H9 (cell line): Measurements from ENCODE around the gene B4GALT3. TPM values are rescaled to one million over a fixed set of nuclear protein-coding genes. Genes with fewer than 3 reads are reported as not detected.

Source experiments
- DNase-seq: peaks from one replicate; pipeline ENCODE4 v3.0.0-alpha.2; 2017
- H2AFZ ChIP-seq: one replicate; pipeline ENCODE4 v1.6.1; 2013; ENCODE audit warnings: mild to moderate bottlenecking, low read length, control low read depth, moderate library complexity
- H2AK5ac ChIP-seq: 2 replicates; pipeline ENCODE4 v1.6.1; 2013; ENCODE audit warnings: low read length, control low read depth, mixed read lengths; ENCODE audit not compliant: insufficient read length
- H2BK120ac ChIP-seq: one replicate; pipeline ENCODE4 v1.6.1; 2013; ENCODE audit warnings: low read depth, mild to moderate bottlenecking, low read length, control low read depth, inconsistent platforms; ENCODE audit not compliant: poor library complexity, severe bottlenecking
- H2BK12ac ChIP-seq: 2 replicates; pipeline ENCODE4 v1.6.1; 2013; ENCODE audit warnings: low read length, control low read depth, mixed read lengths, low read depth; ENCODE audit not compliant: insufficient read length
- H2BK15ac ChIP-seq: 2 replicates; pipeline ENCODE4 v1.6.1; 2013; ENCODE audit warnings: low read depth, low read length, control low read depth
- H2BK20ac ChIP-seq: one replicate; pipeline ENCODE4 v1.6.1; 2013; ENCODE audit warnings: low read depth, mild to moderate bottlenecking, low read length, control low read depth, inconsistent platforms; ENCODE audit not compliant: poor library complexity, severe bottlenecking
- H2BK5ac ChIP-seq: 2 replicates; pipeline ENCODE4 v1.6.1; 2013; ENCODE audit warnings: low read length, control low read depth, mixed read lengths; ENCODE audit not compliant: insufficient read length
- H3K14ac ChIP-seq: 2 replicates; pipeline ENCODE4 v1.6.1; 2013; ENCODE audit warnings: low read length, control low read depth; ENCODE audit not compliant: insufficient read depth
- H3K18ac ChIP-seq: 2 replicates; pipeline ENCODE4 v1.6.1; 2013; ENCODE audit warnings: low read depth, mild to moderate bottlenecking, mixed read lengths, low read length, control low read depth; ENCODE audit not compliant: insufficient read length
- H3K23ac ChIP-seq: 2 replicates; pipeline ENCODE4 v1.6.1; 2013; ENCODE audit warnings: low read length, control low read depth, mixed read lengths, low read depth; ENCODE audit not compliant: insufficient read length
- H3K23me2 ChIP-seq: 2 replicates; pipeline ENCODE4 v1.6.1; 2013; ENCODE audit warnings: low read depth, mild to moderate bottlenecking, mixed read lengths, low read length, control low read depth; ENCODE audit not compliant: insufficient read length, poor library complexity, severe bottlenecking
- H3K27ac ChIP-seq: 2 replicates; pipeline ENCODE4 v1.5.1; 2013; ENCODE audit warnings: low read length, control low read depth, mixed read lengths, low read depth; ENCODE audit not compliant: insufficient read length
- H3K27me3 ChIP-seq: 2 replicates; pipeline ENCODE4 v1.6.1; 2013; ENCODE audit warnings: low read length, control low read depth, inconsistent platforms; ENCODE audit not compliant: insufficient read depth
- H3K4ac ChIP-seq: 2 replicates; pipeline ENCODE4 v1.6.1; 2013; ENCODE audit warnings: low read depth, mild to moderate bottlenecking, control low read depth, inconsistent platforms, low read length, moderate library complexity
- H3K4me1 ChIP-seq: 2 replicates; pipeline ENCODE4 v1.6.1; 2013; ENCODE audit warnings: low read length, control low read depth, inconsistent platforms; ENCODE audit not compliant: insufficient read depth
- H3K4me2 ChIP-seq: 2 replicates; pipeline ENCODE4 v1.6.1; 2013; ENCODE audit warnings: low read length, control low read depth, mixed read lengths; ENCODE audit not compliant: insufficient read length, insufficient read depth
- H3K56ac ChIP-seq: 2 replicates; pipeline ENCODE4 v1.6.1; 2013; ENCODE audit warnings: low read depth, mild to moderate bottlenecking, mixed read lengths, low read length, control low read depth; ENCODE audit not compliant: insufficient read length
- H3K79me1 ChIP-seq: 2 replicates; pipeline ENCODE4 v1.6.1; 2013; ENCODE audit warnings: low read depth, mild to moderate bottlenecking, moderate library complexity, low read length, control low read depth, inconsistent platforms; ENCODE audit not compliant: insufficient read depth, poor library complexity, severe bottlenecking
- H3K79me2 ChIP-seq: 2 replicates; pipeline ENCODE4 v1.6.1; 2013; ENCODE audit warnings: low read length, control low read depth, inconsistent platforms; ENCODE audit not compliant: insufficient read depth
- H3K9ac ChIP-seq: 2 replicates; pipeline ENCODE4 v1.6.1; 2013; ENCODE audit warnings: low read length, control low read depth, mixed read lengths; ENCODE audit not compliant: insufficient read length; ENCODE audit errors: extremely low read depth
- H3K9me3 ChIP-seq: one replicate; pipeline ENCODE4 v1.6.1; 2013; ENCODE audit warnings: low read depth, low read length, inconsistent platforms; ENCODE audit not compliant: control insufficient read depth
- H3T11ph ChIP-seq: one replicate; pipeline ENCODE4 v1.6.1; 2013; ENCODE audit warnings: mild to moderate bottlenecking, low read length, control low read depth, inconsistent platforms
- H4K20me1 ChIP-seq: one replicate; pipeline ENCODE4 v1.6.1; 2013; ENCODE audit not compliant: control insufficient read depth, insufficient read length, insufficient read depth
- H4K5ac ChIP-seq: 2 replicates; pipeline ENCODE4 v1.6.1; 2013; ENCODE audit warnings: low read depth, mild to moderate bottlenecking, mixed read lengths, low read length, control low read depth; ENCODE audit not compliant: insufficient read length
- H4K8ac ChIP-seq: replicated peaks from 2 replicates; pipeline ENCODE4 v1.6.1; 2013; ENCODE audit warnings: low read length, control low read depth, mixed read lengths, low read depth; ENCODE audit not compliant: insufficient read length
- H4K91ac ChIP-seq: 2 replicates; pipeline ENCODE4 v1.6.1; 2013; ENCODE audit warnings: low read depth, mild to moderate bottlenecking, moderate library complexity, mixed read lengths, low read length, control low read depth; ENCODE audit not compliant: insufficient read length
- H3K27ac Mint-ChIP-seq, 3 experiments: 2 replicates in 2 of 3; 3 replicates in 1 of 3; pipeline ENCODE4 v1.8.0; 2020 to 2021; ENCODE audit warnings: mixed read lengths in 3 of 3, mild to moderate bottlenecking in 1 of 3, moderate library complexity in 1 of 3
- H3K27me3 Mint-ChIP-seq: 2 replicates; pipeline ENCODE4 v1.8.0; 2021; ENCODE audit warnings: low read depth, mild to moderate bottlenecking, moderate library complexity, mixed read lengths
- H3K36me3 Mint-ChIP-seq, 3 experiments: 2 replicates in 2 of 3; 3 replicates in 1 of 3; pipeline ENCODE4 v1.8.0; 2020 to 2021; ENCODE audit warnings: low read depth in 3 of 3, mixed read lengths in 3 of 3; ENCODE audit not compliant: insufficient read depth in 1 of 3
- H3K4me1 Mint-ChIP-seq, 2 experiments: 2 replicates each; pipeline ENCODE4 v1.8.0; 2020; ENCODE audit warnings: mixed read lengths in 2 of 2
- H3K4me3 Mint-ChIP-seq, 2 experiments: 2 replicates in 1 of 2; 3 replicates in 1 of 2; pipeline ENCODE4 v1.8.0; 2020 to 2021; ENCODE audit warnings: mild to moderate bottlenecking in 2 of 2, mixed read lengths in 2 of 2, moderate library complexity in 1 of 2
- H3K9me3 Mint-ChIP-seq, 2 experiments: 2 replicates in 1 of 2; 3 replicates in 1 of 2; pipeline ENCODE4 v1.8.0; 2020; ENCODE audit warnings: mild to moderate bottlenecking in 2 of 2, mixed read lengths in 2 of 2, moderate library complexity in 1 of 2
- CTCF ChIP-seq: fragments of 200-600 bp; sonication (generic); conservative IDR thresholded peaks from 3 replicates; pipeline ENCODE4 v1.8.0; 2021; ENCODE audit warnings: antibody characterized with exemption, mild to moderate bottlenecking
- WGBS: extraction: QIAGEN DNeasy Blood & Tissue Kit; methylation state at CpG from one replicate; pipeline ENCODE4 v1.1.7; 2013; ENCODE audit warnings: missing lambda C conversion rate, low lambda C conversion rate, mixed read lengths; ENCODE audit not compliant: insufficient read length; ENCODE audit errors: extremely low coverage; 5-methylcytosine and 5-hydroxymethylcytosine counted together
- total RNA-seq: library from RNA; stranded (reverse); gene quantifications from 2 replicates; pipeline ENCODE4 v1.2.1, GENCODE V29; 2021

B4GALT3 gene
- total RNA-seq, 1 experiment from 2014 or later = 31.8 TPM

- Histone ChIP-seq H2AK5ac (no peak overlapping the region), H3K4me2 (no peak overlapping the region), H2BK15ac (no peak overlapping the region), H3K27ac (no peak overlapping the region), H4K20me1 (no peaks in the 10 kb centered on the region), H3T11ph (no peak overlapping the region), H3K4me1 (no peaks in the 10 kb centered on the region), H3K14ac (no peak overlapping the region), H3K79me2 (no peaks in the 10 kb centered on the region), H2BK12ac (no peak overlapping the region), H3K9me3 (no peaks in the 10 kb centered on the region), H2BK5ac (no peak overlapping the region), H4K8ac (no peak overlapping the region), H3K27me3 (no peaks in the 10 kb centered on the region), H3K79me1 (no peaks in the 10 kb centered on the region), H3K18ac (no peak overlapping the region), H4K5ac (no peak overlapping the region), H3K23me2 (no peaks in the 10 kb centered on the region), H2AFZ (no peak overlapping the region), H4K91ac (no peak overlapping the region), H3K23ac (no peak overlapping the region), H3K9ac (no peak overlapping the region), H3K56ac (no peak overlapping the region), H3K4ac (no peak overlapping the region), H2BK20ac (no peak overlapping the region), H2BK120ac (no peak overlapping the region)
- TF ChIP-seq CTCF = no peak
- no peaks in the 10 kb centered on the region; the same call in 1 of the 2 replicates for H3K27me3 Mint-ChIP-seq
- H3K4me1 Mint-ChIP-seq = 0 out of 4 replicates have a peak, but pooled peaks cover 0 to 3% of the 10 kb centered on the region in 2 experiments
- H3K36me3 Mint-ChIP-seq = no peaks in the 10 kb centered on the region; a peak in 1 of 7 replicates
- no peak overlapping the region for H3K4me3 Mint-ChIP-seq
- no CpG with 5 or more reads among the region's 3 CpGs for WGBS
- DNase-seq = no peak
- no peaks in the 10 kb centered on the region for H3K9me3 Mint-ChIP-seq
- H3K27ac Mint-ChIP-seq = no peak overlapping the region
These were observed 31.5 kb downstream of the B4GALT3 start for GRCh38 chr1:161145832-161146231.
